ENCODE data around the gene SCYGR3.

Gene SCYGR3

DNA sequence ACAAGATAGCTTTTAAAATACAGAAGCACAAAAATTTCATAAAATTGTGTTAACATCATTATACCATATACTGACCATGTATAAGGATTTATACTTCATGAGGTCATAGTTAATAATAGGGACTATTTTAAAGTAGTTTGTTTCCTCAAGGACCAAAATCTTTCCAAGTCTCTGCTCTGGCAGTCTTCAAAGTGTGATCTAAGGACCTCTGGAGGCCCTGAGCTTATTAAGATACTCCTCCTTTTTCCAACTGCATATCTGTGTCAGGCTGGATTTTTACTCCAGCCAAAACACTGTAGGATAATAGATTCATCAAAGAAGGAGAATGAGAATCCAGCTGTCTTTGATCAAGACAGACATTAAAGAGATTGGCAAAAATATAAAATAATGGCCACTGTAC is 17.6 kb downstream of the SCYGR3 start:
- peaks cover 6% of the 10 kb centered on the region for H3K4me1 Mint-ChIP-seq
- ATAC-seq (no peak), DNase-seq (no peak)
- H3K27me3 Mint-ChIP-seq, result peaks cover 28% of the 10 kb centered on the region
- H3K9me3 Mint-ChIP-seq, result no peaks in the 10 kb centered on the region
- H3K4me3 Mint-ChIP-seq, result no peak overlapping the region
- no peak overlapping the region for H3K27ac Mint-ChIP-seq

DNA sequence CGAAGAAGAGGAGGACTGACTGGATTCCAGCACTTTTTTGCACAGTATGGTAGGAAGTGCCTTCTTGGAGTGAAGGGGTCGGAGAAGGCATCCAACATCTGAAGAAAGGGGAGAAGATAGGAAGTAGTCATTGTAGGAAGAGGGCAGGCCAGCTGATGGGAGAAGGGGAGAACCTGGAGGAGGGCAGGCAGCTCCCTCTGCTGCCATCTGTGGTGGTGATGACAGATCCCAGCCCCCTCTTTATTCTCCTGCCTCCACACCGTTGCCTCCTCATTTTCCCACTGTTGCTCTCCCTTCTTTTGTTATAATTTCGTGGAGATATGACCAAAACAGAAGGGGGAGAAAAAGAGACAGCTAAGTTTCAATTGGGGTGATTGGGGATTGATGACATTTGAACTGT is 18.8 kb downstream of the SCYGR3 start:
- H3K27ac Mint-ChIP-seq, result no peak overlapping the region
- H3K4me1 Mint-ChIP-seq, result peaks cover 6% of the 10 kb centered on the region
- no peak overlapping the region for H3K4me3 Mint-ChIP-seq
- H3K9me3 Mint-ChIP-seq, result no peaks in the 10 kb centered on the region
- ATAC-seq (no peak), DNase-seq (no peak)
- peaks cover 28% of the 10 kb centered on the region for H3K27me3 Mint-ChIP-seq

DNA sequence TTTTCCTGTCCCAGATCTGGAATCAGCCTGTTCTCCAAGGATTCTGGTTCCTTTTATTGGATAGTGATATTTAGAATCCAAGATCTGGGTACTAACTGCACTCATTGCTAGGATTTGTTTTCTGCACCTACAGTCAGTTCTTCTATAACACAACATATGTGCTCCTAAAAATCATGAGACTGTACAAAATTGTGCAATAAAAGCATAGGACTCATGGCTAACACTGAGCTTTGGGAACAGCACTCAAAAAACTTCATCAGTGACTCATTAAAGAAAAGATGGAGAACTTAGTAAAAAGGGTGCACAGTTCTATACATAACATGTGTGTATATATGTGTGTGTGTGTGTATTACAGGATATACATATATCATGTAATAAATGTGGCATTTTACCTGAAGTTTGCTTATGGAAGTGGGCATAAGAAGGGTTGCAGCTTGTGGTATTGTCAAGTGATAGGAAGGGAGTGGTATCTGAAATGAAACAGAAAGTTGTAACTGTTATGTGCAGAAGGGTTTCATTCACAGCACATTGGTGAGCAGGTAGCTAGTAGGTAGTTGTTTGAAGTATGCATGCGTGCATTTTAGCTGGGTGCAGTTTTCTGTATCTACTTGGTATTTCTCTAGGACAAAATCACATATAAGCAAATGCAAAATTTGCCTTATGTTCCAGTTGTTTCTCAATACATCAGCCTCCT is 21.8 kb downstream of the SCYGR3 start:
- Mint-ChIP-seq H3K27ac (no peak overlapping the region), H3K4me1 (peaks cover 6% of the 10 kb centered on the region), H3K27me3 (peaks cover 48% of the 10 kb centered on the region), H3K9me3 (no peaks in the 10 kb centered on the region), H3K4me3 (no peak overlapping the region)
- peak; percentile 45 for ATAC-seq
- no peak for DNase-seq

DNA sequence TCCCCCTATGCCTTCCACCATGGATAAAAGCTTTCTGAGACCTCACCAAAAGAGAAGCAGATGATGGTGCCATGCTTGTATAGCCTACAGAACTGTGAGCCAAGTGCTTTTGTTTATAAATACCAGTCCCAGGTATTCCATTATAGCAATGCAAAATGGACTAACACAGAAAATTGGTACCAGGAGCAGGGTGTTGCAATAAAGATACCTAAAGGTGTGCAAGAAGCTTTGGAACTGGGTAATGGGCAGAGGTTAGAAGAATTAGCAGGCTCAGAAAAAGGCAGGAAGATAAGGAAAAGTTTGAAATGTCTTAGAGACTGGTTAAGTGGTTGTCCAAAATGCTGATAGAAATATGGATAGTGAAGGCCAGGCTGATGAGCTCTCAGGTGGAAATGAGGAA is 32.3 kb downstream of the SCYGR3 start:
- DNase-seq (no peak), ATAC-seq (no peak)
- no peak overlapping the region for H3K27ac Mint-ChIP-seq
- peaks cover 13 to 16% of the 10 kb centered on the region in 2 donors for H3K9me3 Mint-ChIP-seq
- peaks cover 54% of the 10 kb centered on the region for H3K27me3 Mint-ChIP-seq
- no peak overlapping the region for H3K4me3 Mint-ChIP-seq
- no peaks in the 10 kb centered on the region for H3K4me1 Mint-ChIP-seq

DNA sequence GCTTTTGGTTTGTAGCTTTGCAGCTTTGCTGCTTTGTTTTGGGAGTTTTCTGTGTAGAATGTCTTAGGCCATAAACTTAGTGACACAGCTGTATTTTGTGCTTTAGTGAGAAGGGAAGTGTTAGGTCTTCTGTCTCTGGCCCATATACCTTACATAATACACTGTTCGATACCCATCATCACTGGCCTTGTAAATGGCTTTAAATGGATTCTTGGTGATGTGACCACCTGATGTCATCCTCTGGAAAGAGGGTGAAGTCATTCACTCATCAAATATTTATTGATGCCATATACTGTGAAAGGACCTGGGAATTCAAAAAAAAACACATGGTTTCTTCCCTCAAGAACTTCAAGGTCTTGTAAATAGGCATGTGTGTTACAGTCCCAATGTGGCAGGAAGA is 34.8 kb downstream of the SCYGR3 start:
- Mint-ChIP-seq H3K9me3 (peaks cover 13 to 16% of the 10 kb centered on the region in 2 donors), H3K27me3 (peaks cover 53% of the 10 kb centered on the region), H3K27ac (no peak overlapping the region), H3K4me3 (no peak overlapping the region), H3K4me1 (no peaks in the 10 kb centered on the region)
- DNase-seq, result no peak
- ATAC-seq, result no peak

DNA sequence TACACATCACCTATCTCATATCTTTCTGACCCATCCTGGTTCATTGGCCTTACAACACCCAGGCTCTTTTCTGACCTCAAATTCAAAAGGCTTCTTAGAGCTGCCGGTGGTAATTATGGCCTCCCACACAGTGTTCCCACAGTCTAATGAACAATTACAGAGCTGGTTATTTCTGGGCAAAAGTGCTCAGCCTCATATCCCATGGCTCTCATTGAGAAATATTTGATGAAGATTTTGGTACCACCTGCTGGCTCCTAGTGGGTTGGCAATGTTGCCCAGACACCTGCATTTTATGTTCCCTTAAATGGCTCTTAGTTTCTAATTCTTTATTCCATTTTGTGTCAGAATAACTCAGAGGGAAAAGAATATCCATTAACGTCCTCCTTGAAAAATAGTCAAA is 36.0 kb downstream of the SCYGR3 start:
- no peak overlapping the region for H3K27ac Mint-ChIP-seq
- H3K4me3 Mint-ChIP-seq, result no peak overlapping the region
- H3K9me3 Mint-ChIP-seq, result peaks cover 13 to 16% of the 10 kb centered on the region in 2 donors
- no peak for ATAC-seq
- H3K27me3 Mint-ChIP-seq, result peaks cover 54% of the 10 kb centered on the region
- H3K4me1 Mint-ChIP-seq, result no peaks in the 10 kb centered on the region
- DNase-seq, result no peak

DNA sequence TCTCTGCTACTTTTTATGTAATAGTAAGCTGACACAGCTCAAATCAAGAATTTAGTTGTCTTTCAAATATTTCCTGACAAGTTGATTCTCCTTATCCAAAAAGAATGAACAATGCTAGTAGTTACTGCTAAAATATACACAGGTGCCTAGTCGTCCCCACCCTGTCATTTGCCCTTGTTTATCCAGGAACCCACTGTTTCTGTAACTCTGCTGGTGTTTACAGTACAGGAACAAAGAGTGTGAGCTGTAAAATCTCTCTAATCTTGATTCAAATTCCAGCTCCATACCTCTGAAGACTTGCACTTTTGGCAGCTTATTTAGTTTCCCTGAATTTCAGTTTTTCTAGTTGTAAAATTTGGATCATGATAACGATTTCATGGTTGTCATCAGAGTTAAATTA is 37.1 kb downstream of the SCYGR3 start:
- H3K4me1 Mint-ChIP-seq, result no peaks in the 10 kb centered on the region

DNA sequence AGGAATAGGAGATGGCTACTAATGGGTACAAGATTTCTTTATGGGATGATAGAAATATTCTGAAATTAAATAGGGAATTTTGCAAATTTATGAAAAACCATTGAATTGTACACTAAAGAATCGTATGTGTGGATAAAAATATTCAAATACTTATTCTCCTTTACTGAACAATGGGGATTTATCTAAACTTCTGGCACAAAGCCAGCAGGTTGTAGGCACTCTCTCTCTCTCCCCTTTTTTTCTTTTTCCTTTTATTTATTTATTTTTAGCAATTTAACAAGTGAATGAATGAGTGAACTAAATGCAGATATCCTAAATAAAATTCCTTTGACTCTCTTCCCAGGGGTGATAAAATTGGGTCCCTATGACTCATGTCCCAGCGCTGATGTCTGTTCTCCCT is 37.8 kb downstream of the SCYGR3 start:
- no peak overlapping the region for H3K27ac Mint-ChIP-seq
- ATAC-seq (no peak), DNase-seq (no peak)
- no peak overlapping the region for H3K4me3 Mint-ChIP-seq
- H3K9me3 Mint-ChIP-seq, result peaks cover 0 to 4% of the 10 kb centered on the region in 2 donors
- H3K4me1 Mint-ChIP-seq, result no peaks in the 10 kb centered on the region
- peaks cover 51% of the 10 kb centered on the region for H3K27me3 Mint-ChIP-seq

More for the DNA sequence above, 37.1 kb downstream of the SCYGR3 start:
- Mint-ChIP-seq H3K27me3 (peaks cover 59% of the 10 kb centered on the region), H3K27ac (no peak overlapping the region), H3K4me3 (no peak overlapping the region), H3K9me3 (peaks cover 7 to 11% of the 10 kb centered on the region in 2 donors)
- ATAC-seq (no peak), DNase-seq (no peak)

DNA sequence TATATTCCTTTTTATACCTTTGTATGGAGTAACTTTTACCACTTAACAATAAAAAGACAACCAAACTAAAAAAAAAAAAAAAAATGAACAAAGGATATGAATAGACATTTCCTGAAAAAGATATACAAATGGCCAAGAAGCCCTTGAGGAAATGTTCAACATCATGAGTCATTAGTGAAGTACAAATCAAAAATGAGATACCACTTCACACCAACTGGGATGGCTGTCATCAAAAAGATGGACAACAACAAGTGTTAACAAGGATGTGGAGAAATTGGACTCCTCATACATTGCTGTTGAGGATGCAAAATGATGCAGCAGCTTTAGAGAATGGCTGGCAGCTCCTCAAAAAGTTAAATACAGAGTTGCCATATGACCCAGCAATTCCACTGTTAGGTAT is 38.5 kb downstream of the SCYGR3 start:
- ATAC-seq (no peak), DNase-seq (no peak)
- no peaks in the 10 kb centered on the region for H3K4me1 Mint-ChIP-seq
- H3K27me3 Mint-ChIP-seq, result peaks cover 48% of the 10 kb centered on the region
- peaks cover 0 to under 1% of the 10 kb centered on the region in 2 donors for H3K9me3 Mint-ChIP-seq
- H3K27ac Mint-ChIP-seq, result no peak overlapping the region
- H3K4me3 Mint-ChIP-seq, result no peak overlapping the region

DNA sequence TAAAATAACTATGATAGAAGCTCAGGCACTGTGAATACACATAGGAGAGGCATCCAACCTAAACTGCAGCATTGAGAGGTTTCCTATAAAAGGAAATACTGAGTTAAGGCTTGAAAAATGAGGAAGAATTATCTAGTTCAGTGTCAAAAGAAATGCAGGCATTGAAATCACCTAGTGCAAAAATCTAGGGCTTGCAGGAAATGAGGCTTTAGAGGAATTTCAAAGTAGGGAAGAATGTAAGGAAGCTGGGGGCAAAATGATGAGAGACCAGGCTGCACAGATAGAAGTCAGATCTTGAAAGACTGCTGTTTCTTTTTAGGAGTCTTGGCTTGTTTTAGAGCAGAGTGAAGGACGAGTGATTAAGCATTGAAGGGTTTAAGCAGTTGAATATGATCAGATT is 44.0 kb downstream of the SCYGR3 start:
- Mint-ChIP-seq H3K27ac (no peak overlapping the region), H3K27me3 (peaks cover 11% of the 10 kb centered on the region)
- no peak for ATAC-seq

DNA sequence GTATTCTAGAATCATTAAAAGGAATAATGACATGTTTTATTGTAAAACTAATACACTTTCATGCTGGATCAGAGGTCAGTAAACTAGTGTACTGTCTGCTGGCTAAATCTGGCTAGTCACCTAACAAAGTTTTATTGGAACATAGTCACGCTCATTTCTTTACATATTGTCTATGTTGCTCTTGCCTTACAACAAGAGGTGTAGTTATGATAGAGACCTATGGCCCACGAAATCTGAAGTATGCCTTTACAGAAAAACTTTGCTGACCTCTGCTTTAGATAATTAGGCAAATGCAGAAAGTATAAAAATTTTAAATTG is 45.8 kb downstream of the SCYGR3 start:
- ATAC-seq (no peak), DNase-seq (no peak)
- Mint-ChIP-seq H3K27ac (no peak overlapping the region), H3K27me3 (peaks cover 11% of the 10 kb centered on the region), H3K4me1 (no peaks in the 10 kb centered on the region), H3K9me3 (no peaks in the 10 kb centered on the region), H3K4me3 (no peak overlapping the region)

More for the DNA sequence above, 44.0 kb downstream of the SCYGR3 start:
- no peaks in the 10 kb centered on the region for H3K4me1 Mint-ChIP-seq
- DNase-seq, result no peak
- H3K9me3 Mint-ChIP-seq, result no peaks in the 10 kb centered on the region
- H3K4me3 Mint-ChIP-seq, result no peak overlapping the region

DNA sequence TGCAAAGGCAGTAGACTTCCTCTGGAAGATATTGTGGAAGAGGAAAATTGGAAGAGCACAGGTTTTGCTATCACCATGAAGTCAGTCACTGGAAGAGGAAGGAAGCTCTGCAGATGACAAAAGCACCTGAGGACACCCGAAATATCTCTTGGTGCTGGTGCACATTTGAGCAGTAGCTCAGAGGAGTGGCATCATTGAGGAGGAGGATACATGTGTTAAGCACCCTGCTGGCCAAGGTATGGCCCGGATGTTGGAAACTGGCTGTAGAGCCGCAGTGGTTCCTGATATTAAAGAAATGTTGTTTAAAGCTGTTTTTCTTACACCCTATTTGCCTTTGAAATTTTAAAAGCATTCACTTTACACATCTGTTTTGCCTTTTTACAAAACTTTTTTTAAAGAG is 48.6 kb downstream of the SCYGR3 start:
- no peak overlapping the region for H3K27ac Mint-ChIP-seq
- no peaks in the 10 kb centered on the region for H3K27me3 Mint-ChIP-seq
- no peak overlapping the region for H3K4me3 Mint-ChIP-seq
- no peaks in the 10 kb centered on the region for H3K9me3 Mint-ChIP-seq
- ATAC-seq (no peak), DNase-seq (no peak)
- H3K4me1 Mint-ChIP-seq, result no peaks in the 10 kb centered on the region

DNA sequence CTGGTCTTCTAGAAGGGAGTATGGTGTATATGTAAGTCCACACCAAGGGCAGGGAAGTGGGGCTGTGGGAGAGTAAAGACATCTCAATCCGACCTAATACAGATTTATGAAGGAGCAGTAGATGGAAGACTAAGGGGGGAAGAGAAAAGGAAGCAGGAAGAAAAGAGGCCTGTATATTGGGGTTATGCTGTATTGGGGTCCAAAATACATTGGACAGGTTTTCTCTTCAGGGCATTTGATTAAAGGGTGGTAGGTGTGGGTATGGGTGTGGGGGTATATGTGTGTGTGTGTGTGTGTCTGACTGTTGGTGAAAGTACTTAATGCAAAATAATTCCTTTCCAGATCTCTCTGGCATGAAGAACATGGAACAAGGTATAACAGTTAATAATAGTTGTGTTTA is 49.6 kb downstream of the SCYGR3 start:
- no peaks in the 10 kb centered on the region for H3K27me3 Mint-ChIP-seq
- no peak for DNase-seq
- no peaks in the 10 kb centered on the region for H3K4me1 Mint-ChIP-seq
- no peak overlapping the region for H3K27ac Mint-ChIP-seq
- H3K9me3 Mint-ChIP-seq, result no peaks in the 10 kb centered on the region
- H3K4me3 Mint-ChIP-seq, result no peak overlapping the region
- ATAC-seq, result no peak

Measured in stimulated activated naive CD8-positive, alpha-beta T cell treated with anti-CD3 and anti-CD28 coated beads, Interleukin-15, amount 100 ng/mL, for 72 hours (primary cell).